ENCODE measurements around the gene LCOR. TPM values are rescaled to one million over a fixed set of nuclear protein-coding genes. Genes with fewer than 3 reads are reported as not detected.

LCOR gene
- total RNA-seq, 4 donors from 2014 or later: 22.3 to 220 (median 38.5) TPM

DNA sequence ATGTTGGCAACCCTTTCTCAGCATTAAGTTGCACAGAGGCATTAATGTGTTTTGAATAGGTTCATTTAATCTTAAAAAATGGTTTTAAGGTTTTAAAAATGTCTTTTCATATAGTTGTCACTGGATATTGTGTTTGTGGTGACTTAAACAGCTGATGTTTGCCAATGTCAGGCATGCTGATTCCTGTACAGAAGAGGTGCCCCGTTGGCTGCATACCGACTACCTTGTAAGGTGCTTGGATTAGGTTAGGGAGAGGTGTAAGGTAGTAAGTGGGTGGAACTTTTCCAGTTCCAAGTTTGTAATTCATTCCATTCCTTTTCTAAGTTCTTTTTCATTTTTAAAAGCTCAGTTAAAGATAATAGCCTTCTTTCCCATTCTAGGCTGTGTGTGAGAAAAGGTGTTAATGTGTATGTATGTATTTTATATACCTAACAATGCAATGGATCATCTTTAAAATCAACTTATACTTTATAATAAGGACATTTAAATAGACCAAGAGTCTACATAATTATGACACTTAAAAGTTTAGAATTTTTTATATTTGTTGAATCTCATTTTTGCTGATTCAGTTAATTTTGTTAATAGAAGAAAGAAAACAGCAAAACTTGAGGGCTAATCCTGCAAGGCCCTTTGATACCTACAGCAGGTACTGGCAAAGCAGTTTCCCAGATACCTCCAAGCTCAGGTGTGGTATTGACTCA, 155.2 kb downstream of the LCOR start:
- Histone ChIP-seq H3K4me1 (peaks cover 6 to 36% (median 19%) of the 10 kb centered on the region in 3 donors), H3K4me3 (no peak overlapping the region), H3K36me3 (peaks cover 0 to 3% of the 10 kb centered on the region in 2 donors), H3K27me3 (no peaks in the 10 kb centered on the region), H3K9me3 (no peaks in the 10 kb centered on the region), H3K27ac (no peak overlapping the region)
- TF ChIP-seq POLR2A (IDR thresholded peaks at IDR 0.05): no peak
- TF ChIP-seq, protein P1, sequence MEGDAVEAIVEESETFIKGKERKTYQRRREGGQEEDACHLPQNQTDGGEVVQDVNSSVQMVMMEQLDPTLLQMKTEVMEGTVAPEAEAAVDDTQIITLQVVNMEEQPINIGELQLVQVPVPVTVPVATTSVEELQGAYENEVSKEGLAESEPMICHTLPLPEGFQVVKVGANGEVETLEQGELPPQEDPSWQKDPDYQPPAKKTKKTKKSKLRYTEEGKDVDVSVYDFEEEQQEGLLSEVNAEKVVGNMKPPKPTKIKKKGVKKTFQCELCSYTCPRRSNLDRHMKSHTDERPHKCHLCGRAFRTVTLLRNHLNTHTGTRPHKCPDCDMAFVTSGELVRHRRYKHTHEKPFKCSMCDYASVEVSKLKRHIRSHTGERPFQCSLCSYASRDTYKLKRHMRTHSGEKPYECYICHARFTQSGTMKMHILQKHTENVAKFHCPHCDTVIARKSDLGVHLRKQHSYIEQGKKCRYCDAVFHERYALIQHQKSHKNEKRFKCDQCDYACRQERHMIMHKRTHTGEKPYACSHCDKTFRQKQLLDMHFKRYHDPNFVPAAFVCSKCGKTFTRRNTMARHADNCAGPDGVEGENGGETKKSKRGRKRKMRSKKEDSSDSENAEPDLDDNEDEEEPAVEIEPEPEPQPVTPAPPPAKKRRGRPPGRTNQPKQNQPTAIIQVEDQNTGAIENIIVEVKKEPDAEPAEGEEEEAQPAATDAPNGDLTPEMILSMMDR (IDR thresholded peaks at IDR 0.05): no peak
- TF ChIP-seq EP300 (IDR thresholded peaks at IDR 0.05): no peak
- no peak for TF ChIP-seq POLR2AphosphoS5 (IDR thresholded peaks at IDR 0.05)
- ATAC-seq: no peak
- 90 to 92% methylated on average over 2 of the region's 2 CpGs for WGBS, 2 donors (ENCODE audit: low coverage in 1 of 2)

DNA sequence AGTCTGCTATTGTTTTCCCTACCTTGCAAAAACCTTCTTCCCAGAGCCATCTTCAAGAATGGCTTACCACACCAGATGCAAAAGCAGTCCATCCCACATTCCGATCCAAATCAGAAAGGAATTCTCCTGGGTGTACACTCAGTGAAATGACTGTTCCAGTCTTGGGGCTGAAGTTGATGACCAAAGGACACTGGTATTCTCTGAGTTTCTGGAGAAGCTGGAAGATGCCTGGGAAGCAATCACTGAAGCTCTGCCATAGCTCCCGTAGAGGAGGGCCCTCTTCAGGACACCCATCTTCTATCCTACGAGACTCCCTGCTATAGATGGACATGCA, 155.7 kb downstream of the LCOR start:
- Histone ChIP-seq H3K27me3 (no peaks in the 10 kb centered on the region), H3K36me3 (no peaks in the 10 kb centered on the region), H3K9me3 (no peaks in the 10 kb centered on the region), H3K4me1 (peaks cover 6 to 36% (median 19%) of the 10 kb centered on the region in 3 donors), H3K27ac (no peak overlapping the region), H3K4me3 (no peak overlapping the region)
- 80 to 83% methylated on average over 1 to 3 of the region's 3 CpGs for WGBS, 2 donors (ENCODE audit: low coverage in 1 of 2)
- no peak for ATAC-seq
- TF ChIP-seq, protein P1 (IDR thresholded peaks at IDR 0.05): no peak
- TF ChIP-seq POLR2A (IDR thresholded peaks at IDR 0.05) (no peak), EP300 (IDR thresholded peaks at IDR 0.05) (no peak), POLR2AphosphoS5 (IDR thresholded peaks at IDR 0.05) (no peak)

DNA sequence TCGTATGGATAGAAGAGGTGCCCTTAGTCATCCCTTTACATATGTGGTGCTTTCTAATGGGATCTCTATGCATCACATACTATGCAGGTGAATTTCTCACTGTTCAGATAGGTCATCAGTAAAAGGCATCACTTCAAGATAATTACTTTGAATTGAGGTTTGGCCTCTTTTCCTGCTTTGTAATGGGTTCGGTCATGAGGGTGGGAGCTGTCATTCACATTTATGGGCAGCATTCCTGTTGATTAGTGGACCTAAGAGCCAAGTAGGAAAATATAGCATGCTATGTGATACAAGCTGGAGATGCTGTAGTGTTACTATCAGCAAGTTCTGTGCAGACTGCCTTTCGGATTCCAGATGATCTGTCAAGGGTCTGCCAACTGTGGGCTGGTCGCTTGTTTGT, 156.3 kb downstream of the LCOR start:
- WGBS, 2 donors (ENCODE audit: low coverage in 1 of 2): 46 to 82% methylated on average over 1 to 4 of the region's 4 CpGs
- TF ChIP-seq POLR2AphosphoS5 (IDR thresholded peaks at IDR 0.05) (no peak), POLR2A (IDR thresholded peaks at IDR 0.05) (no peak), EP300 (IDR thresholded peaks at IDR 0.05) (no peak)
- TF ChIP-seq, protein P1 (IDR thresholded peaks at IDR 0.05): no peak
- H3K27me3 ChIP-seq: no peaks in the 10 kb centered on the region
- H3K27ac ChIP-seq: peak overlapping the region; percentile 3 to 61 (median 44)
- no peaks in the 10 kb centered on the region for H3K9me3 ChIP-seq
- H3K4me1 ChIP-seq: peaks cover 6 to 36% (median 19%) of the 10 kb centered on the region in 3 donors
- ATAC-seq: no peak
- no peak overlapping the region for H3K4me3 ChIP-seq
- no peaks in the 10 kb centered on the region for H3K36me3 ChIP-seq

DNA sequence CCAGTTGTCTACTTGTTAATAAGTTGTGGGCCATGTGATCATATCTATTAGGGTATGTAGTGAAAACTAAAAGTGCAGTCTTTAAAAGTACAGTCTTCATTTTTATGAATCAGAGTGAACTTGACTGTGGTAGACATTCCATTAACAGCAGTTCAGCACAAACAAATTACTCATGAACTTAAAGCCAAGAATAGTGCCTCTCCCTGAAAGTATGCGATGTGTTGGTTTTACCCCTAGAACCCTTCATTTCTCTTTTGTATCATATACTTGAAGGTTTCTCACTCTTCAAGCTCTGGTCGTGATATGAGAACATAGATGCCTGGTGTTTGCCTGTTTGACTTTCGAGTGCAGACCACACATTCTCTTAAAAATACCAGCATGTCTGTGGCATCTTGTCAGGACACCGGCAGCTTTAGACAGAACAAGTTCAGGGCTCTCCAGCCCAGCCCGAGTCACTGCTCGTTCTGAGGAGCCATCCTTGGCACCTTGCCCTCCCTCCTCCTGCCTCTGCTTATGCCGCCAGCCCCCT, 159.3 kb downstream of the LCOR start:
- TF ChIP-seq POLR2A (IDR thresholded peaks at IDR 0.05): no peak
- TF ChIP-seq EP300 (IDR thresholded peaks at IDR 0.05): no peak
- TF ChIP-seq, protein P1 (IDR thresholded peaks at IDR 0.05): no peak
- TF ChIP-seq POLR2AphosphoS5 (IDR thresholded peaks at IDR 0.05): no peak
- H3K4me3 ChIP-seq: no peak overlapping the region
- peak overlapping the region in 3 of 4 donors; percentile 31 to 39 (median 34) for H3K27ac ChIP-seq
- no peaks in the 10 kb centered on the region for H3K27me3 ChIP-seq
- 10 to 17% methylated on average over 7 of the region's 7 CpGs for WGBS, 2 donors (ENCODE audit: low coverage in 1 of 2)
- H3K9me3 ChIP-seq: no peaks in the 10 kb centered on the region
- ATAC-seq: peak; percentile 34
- peaks cover 6 to 36% (median 19%) of the 10 kb centered on the region in 3 donors for H3K4me1 ChIP-seq
- no peaks in the 10 kb centered on the region for H3K36me3 ChIP-seq

DNA sequence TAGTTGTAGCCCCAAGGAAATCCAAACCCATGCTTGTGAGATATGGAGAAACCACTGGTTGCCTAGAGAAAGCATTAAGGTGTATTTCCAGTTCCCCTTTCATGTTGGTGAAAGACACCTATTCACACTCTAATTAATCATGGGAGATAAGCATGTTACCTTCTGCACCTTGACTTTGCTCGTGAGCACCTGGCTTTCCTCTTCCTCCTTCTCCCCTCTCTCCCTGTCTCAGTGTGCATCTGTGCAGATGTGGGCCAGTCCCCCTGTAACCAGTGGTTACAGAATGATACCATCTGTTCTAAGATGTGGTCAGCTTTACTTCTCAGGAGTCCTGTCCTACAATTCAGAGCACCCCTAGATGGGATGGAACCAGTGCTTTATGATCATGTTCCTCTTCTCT, 160.6 kb downstream of the LCOR start:
- ATAC-seq: no peak
- peaks cover 6 to 36% (median 19%) of the 10 kb centered on the region in 3 donors for H3K4me1 ChIP-seq
- H3K4me3 ChIP-seq: no peak overlapping the region
- no peaks in the 10 kb centered on the region for H3K9me3 ChIP-seq
- WGBS, 2 donors (ENCODE audit: low coverage in 1 of 2): 89 to 100% methylated on average over 1 of the region's 1 CpG
- H3K36me3 ChIP-seq: no peaks in the 10 kb centered on the region
- no peak overlapping the region for H3K27ac ChIP-seq
- no peak for TF ChIP-seq POLR2A (IDR thresholded peaks at IDR 0.05)
- no peak for TF ChIP-seq POLR2AphosphoS5 (IDR thresholded peaks at IDR 0.05)
- no peak for TF ChIP-seq EP300 (IDR thresholded peaks at IDR 0.05)
- TF ChIP-seq, protein P1 (IDR thresholded peaks at IDR 0.05): no peak
- H3K27me3 ChIP-seq: no peaks in the 10 kb centered on the region
